ENCODE data around the gene COMMD3. TPM values are rescaled to one million over a fixed set of nuclear protein-coding genes. Genes with fewer than 3 reads are reported as not detected.
"Not testable (repeated sequence)": the region's sequence is repeated elsewhere in the genome, so short reads cannot be mapped to it uniquely, and the experiment has no call there.

COMMD3 gene
- total and polyA plus RNA-seq, 10 donors: 43.5 to 76.0 (median 53.4) TPM

DNA sequence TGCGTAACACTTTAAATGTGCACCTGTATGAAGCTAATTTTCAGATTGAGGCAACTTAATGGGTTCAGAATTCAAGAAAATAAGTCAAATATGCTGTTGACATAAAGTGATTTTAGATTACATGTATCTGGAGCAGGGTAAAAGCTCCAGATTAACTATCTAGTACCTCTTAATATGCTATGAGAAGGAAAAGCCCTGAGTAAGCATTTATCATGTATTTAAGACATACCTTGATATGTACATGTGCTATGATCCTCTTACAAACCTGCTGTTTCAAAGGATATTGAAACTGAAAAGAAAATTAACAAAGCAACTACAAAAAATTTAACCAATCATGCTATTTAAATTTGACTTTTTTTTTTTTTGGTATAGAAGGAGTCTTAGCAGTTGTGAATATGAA is 33.6 kb downstream of the COMMD3 start:
- H3K4me1 ChIP-seq: peaks cover 3 to 11% (median 8%) of the 10 kb centered on the region in 6 donors
- peaks cover 0 to 14% (median 0%) of the 10 kb centered on the region in 8 donors for H3K9me3 ChIP-seq
- no peak for DNase-seq
- no peaks in the 10 kb centered on the region for H3K36me3 ChIP-seq
- TF ChIP-seq, protein P1, sequence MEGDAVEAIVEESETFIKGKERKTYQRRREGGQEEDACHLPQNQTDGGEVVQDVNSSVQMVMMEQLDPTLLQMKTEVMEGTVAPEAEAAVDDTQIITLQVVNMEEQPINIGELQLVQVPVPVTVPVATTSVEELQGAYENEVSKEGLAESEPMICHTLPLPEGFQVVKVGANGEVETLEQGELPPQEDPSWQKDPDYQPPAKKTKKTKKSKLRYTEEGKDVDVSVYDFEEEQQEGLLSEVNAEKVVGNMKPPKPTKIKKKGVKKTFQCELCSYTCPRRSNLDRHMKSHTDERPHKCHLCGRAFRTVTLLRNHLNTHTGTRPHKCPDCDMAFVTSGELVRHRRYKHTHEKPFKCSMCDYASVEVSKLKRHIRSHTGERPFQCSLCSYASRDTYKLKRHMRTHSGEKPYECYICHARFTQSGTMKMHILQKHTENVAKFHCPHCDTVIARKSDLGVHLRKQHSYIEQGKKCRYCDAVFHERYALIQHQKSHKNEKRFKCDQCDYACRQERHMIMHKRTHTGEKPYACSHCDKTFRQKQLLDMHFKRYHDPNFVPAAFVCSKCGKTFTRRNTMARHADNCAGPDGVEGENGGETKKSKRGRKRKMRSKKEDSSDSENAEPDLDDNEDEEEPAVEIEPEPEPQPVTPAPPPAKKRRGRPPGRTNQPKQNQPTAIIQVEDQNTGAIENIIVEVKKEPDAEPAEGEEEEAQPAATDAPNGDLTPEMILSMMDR (IDR thresholded peaks at IDR 0.05 in 8 of 11, conservative IDR thresholded peaks at IDR 0.05 in 3 of 11): no peak
- TF ChIP-seq POLR2A (IDR thresholded peaks at IDR 0.05): no peak
- no peak for TF ChIP-seq POLR2AphosphoS5 (IDR thresholded peaks at IDR 0.05)
- no peak overlapping the region for H3K27ac ChIP-seq
- WGBS, 5 donors: 96 to 100% (median 98%) methylated on average over 1 of the region's 1 CpG
- no peak overlapping the region for H3K4me3 ChIP-seq
- intact Hi-C loops (cut with DNase I; ENCODE audit: low total_unique reads): no loop called here
- H3K27me3 ChIP-seq (replicated peaks in 1 of 7): peaks cover 8 to 60% (median 28%) of the 10 kb centered on the region in 7 donors

DNA sequence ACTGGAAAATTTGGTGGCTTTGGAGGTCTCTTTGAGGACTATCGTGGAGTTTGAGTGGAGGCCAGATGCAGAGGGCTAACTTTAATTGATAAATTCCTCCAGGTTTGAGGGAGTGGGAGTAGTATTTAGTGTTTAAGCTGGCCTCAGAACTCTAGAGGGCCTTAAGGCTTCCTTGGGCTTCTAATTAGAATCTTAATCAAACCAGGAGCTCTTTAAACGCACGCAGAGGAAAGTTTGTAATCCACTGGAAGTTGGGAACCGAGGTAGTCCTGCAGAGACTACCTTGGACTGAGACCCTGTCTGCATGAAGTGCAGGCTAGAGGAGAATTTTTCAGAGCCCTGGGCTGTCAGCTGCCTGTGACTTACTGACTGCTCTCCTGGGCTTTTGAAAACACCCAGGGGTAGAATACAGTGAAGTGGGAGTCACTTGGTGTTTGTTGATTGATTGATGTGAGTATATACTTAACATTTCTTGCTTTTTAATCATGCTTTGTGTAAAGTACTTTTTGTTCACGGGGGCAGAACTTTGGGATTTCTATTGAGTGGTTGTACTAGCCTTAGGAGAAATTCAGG is 35.0 kb downstream of the COMMD3 start:
- intact Hi-C loops (cut with DNase I; ENCODE audit: low total_unique reads): no loop called here
- Histone ChIP-seq H3K27me3 (replicated peaks in 1 of 7) (peaks cover 0 to 45% (median 13%) of the 10 kb centered on the region in 7 donors), H3K27ac (no peak overlapping the region), H3K4me3 (no peak overlapping the region), H3K4me1 (no peaks in the 10 kb centered on the region), H3K36me3 (no peaks in the 10 kb centered on the region), H3K9me3 (no peaks in the 10 kb centered on the region)
- no peak for DNase-seq
- no peak for TF ChIP-seq POLR2AphosphoS5 (IDR thresholded peaks at IDR 0.05)
- TF ChIP-seq, protein P1 (IDR thresholded peaks at IDR 0.05 in 8 of 11, conservative IDR thresholded peaks at IDR 0.05 in 3 of 11): no peak
- no peak for TF ChIP-seq POLR2A (IDR thresholded peaks at IDR 0.05)
- WGBS, 5 donors: 92 to 96% (median 95%) methylated on average over 5 of the region's 5 CpGs

DNA sequence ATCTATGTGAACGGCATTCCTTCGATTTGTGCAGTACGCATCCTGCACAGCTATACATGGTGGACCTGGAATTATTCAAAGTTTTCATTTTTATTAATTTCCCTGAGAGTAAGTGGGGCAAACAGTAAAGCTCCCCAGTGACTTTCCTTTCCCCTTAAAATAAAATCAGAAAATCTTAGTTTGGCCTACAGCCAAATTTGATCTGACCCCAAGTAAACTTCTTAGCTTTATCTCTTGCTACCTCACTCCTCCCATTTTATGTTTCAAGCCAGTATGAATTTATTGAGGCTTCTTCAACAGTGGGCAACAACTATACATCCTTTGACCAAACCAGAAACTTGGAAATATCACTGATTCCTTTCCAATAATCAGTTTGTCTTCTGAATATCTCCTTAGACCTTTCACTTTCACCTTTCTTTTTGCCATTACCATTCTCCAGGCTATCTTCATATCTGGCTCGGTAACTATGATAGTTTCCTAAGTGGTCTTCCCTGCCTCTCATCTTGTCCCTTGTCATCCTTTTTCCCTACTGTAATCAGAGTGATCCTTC is 40.2 kb downstream of the COMMD3 start:
- Histone ChIP-seq H3K27me3 (replicated peaks in 1 of 7) (peaks cover 0 to 10% (median 0%) of the 10 kb centered on the region in 7 donors), H3K4me1 (no peaks in the 10 kb centered on the region), H3K36me3 (no peaks in the 10 kb centered on the region), H3K4me3 (no peak overlapping the region), H3K9me3 (no peaks in the 10 kb centered on the region), H3K27ac (no peak overlapping the region)
- intact Hi-C loops (cut with DNase I; ENCODE audit: low total_unique reads): no loop called here
- 83 to 93% (median 89%) methylated on average over 4 of the region's 4 CpGs for WGBS, 5 donors
- DNase-seq: no peak
- TF ChIP-seq POLR2AphosphoS5 (IDR thresholded peaks at IDR 0.05) (no peak), POLR2A (IDR thresholded peaks at IDR 0.05) (no peak)
- TF ChIP-seq, protein P1 (IDR thresholded peaks at IDR 0.05 in 8 of 11, conservative IDR thresholded peaks at IDR 0.05 in 3 of 11): no peak

DNA sequence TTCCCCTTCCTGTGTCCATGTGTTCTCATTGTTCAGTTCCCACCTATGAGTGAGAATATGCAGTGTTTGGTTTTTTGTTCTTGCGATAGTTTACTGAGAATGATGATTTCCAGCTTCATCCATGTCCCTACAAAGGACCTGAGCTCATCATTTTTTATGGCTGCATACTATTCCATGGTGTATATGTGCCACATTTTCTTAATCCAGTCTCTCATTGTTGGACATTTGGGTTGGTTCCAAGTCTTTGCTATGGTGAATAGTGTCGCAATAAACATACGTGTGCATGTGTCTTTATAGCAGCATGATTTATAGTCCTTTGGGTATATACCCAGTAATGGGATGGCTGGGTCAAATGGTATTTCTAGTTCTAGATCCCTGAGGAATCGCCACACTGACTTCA is 41.6 kb downstream of the COMMD3 start:
- H3K4me3 ChIP-seq; intact Hi-C loops (cut with DNase I; ENCODE audit: low total_unique reads); H3K9me3 ChIP-seq; H3K4me1 ChIP-seq; H3K36me3 ChIP-seq; DNase-seq; H3K27ac ChIP-seq: not testable (repeated sequence)
- 83 to 99% (median 92%) methylated on average over 3 of the region's 4 CpGs for WGBS, 5 donors
- H3K27me3 ChIP-seq (replicated peaks in 1 of 7): peaks cover 0 to 16% (median 0%) of the 10 kb centered on the region in 7 donors

All from spleen (tissue), 11 donors.